ENCODE measurements around the gene ADARB2.
A peak's percentile ranks its signal among the peaks of the same experiment; 100 is the strongest.

The ADARB2 gene

GRCh38 chr10:1362589-1363445, 374.5 kb downstream of the ADARB2 start:
- H3K27ac ChIP-seq, result no peak overlapping the region
- TF ChIP-seq, protein P1, sequence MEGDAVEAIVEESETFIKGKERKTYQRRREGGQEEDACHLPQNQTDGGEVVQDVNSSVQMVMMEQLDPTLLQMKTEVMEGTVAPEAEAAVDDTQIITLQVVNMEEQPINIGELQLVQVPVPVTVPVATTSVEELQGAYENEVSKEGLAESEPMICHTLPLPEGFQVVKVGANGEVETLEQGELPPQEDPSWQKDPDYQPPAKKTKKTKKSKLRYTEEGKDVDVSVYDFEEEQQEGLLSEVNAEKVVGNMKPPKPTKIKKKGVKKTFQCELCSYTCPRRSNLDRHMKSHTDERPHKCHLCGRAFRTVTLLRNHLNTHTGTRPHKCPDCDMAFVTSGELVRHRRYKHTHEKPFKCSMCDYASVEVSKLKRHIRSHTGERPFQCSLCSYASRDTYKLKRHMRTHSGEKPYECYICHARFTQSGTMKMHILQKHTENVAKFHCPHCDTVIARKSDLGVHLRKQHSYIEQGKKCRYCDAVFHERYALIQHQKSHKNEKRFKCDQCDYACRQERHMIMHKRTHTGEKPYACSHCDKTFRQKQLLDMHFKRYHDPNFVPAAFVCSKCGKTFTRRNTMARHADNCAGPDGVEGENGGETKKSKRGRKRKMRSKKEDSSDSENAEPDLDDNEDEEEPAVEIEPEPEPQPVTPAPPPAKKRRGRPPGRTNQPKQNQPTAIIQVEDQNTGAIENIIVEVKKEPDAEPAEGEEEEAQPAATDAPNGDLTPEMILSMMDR (IDR thresholded peaks at IDR 0.05), result no peak
- no peak for TF ChIP-seq ZFX (IDR thresholded peaks at IDR 0.05; ENCODE audit: borderline replicate concordance)

GRCh38 chr10:1361411-1362105, 375.8 kb downstream of the ADARB2 start:
- no peak for TF ChIP-seq ZFX (IDR thresholded peaks at IDR 0.05; ENCODE audit: borderline replicate concordance)
- TF ChIP-seq, protein P1 (IDR thresholded peaks at IDR 0.05), result no peak
- no peak overlapping the region for H3K27ac ChIP-seq

DNA sequence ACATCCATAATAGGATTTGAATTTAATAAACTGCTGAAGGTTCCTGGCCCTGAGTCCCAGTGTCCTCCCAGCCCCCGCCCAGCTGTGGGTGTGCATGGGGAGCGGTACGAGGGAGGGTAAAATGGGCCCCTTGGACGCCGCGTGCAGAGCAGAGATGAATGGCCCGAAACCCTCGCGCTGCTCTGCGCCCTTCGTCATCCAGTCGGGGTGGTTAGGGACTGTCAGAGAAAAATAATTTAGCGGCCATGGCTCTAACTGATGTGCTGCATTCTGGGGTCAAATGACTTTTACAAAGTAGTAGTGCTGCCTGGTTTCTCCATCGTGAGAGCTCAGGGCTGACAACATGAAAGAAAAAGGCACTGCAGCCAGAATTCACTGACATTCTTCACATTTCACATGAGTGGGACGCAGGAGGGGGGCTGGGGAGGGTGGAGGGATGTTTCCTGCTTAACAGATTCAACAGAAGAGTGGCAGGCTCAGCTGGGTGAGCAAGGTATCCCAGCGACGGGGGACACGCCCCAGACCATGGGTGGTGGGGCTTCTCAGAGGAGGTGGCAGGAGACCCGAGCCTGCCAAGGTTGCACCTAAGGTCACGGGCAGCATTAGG, 376.7 kb downstream of the ADARB2 start:
- no peak overlapping the region for H3K27ac ChIP-seq
- TF ChIP-seq, protein P1 (IDR thresholded peaks at IDR 0.05), result no peak
- no peak for TF ChIP-seq ZFX (IDR thresholded peaks at IDR 0.05; ENCODE audit: borderline replicate concordance)

DNA sequence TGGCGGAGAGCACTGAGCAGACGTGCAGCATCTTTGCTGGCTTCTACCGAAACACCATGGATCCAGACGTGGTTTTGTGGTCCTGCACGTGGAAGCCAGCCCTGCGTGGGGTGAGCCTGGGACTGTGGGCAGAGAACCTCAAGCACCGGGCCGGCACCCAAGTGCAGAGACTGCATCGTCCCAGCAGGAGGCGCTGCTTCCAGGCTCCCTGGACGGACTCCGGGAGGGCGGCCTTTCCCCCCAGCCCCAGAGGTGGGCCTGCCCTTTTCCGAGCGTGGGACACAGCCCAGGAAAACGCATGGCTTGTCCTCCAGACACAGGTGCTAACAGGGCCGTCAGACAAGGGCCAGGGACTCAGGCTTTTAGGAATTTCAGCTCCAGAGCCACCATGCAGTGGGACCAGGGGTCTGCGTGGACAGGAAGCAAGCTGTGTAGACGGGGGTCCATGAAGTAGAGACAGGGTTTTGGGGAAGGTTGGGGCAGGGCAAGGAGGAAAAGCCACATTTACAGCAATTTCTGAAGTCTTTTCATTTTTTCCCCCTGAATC, 377.2 kb downstream of the ADARB2 start:
- no peak for TF ChIP-seq ZFX (IDR thresholded peaks at IDR 0.05; ENCODE audit: borderline replicate concordance)
- TF ChIP-seq, protein P1 (IDR thresholded peaks at IDR 0.05), result peak; percentile 63
- no peak overlapping the region for H3K27ac ChIP-seq

GRCh38 chr10:1359626-1359955, 377.7 kb downstream of the ADARB2 start:
- no peak overlapping the region for H3K27ac ChIP-seq
- TF ChIP-seq, protein P1 (IDR thresholded peaks at IDR 0.05), result no peak
- no peak for TF ChIP-seq ZFX (IDR thresholded peaks at IDR 0.05; ENCODE audit: borderline replicate concordance)

GRCh38 chr10:1358860-1359625, 378.3 kb downstream of the ADARB2 start:
- no peak overlapping the region for H3K27ac ChIP-seq
- TF ChIP-seq, protein P1 (IDR thresholded peaks at IDR 0.05), result no peak
- no peak for TF ChIP-seq ZFX (IDR thresholded peaks at IDR 0.05; ENCODE audit: borderline replicate concordance)
